T-helper 1 cell treated with Interleukin-12 subunit alpha and Interleukin-12 subunit beta and Interleukin-4 antibody, amounts not matched to agents 30 ng/mL and 1 ng/mL, for 36 hours (primary cell): ENCODE results near the gene BICDL1. TPM values are rescaled to one million over a fixed set of nuclear protein-coding genes. Genes with fewer than 3 reads are reported as not detected.

Source experiments
- total RNA-seq: library from RNA; stranded (reverse); gene quantifications from 2 replicates; pipeline ENCODE4 v1.2.3, GENCODE V29; 2022

The BICDL1 gene
- total RNA-seq, 1 donor from 2014 or later, result 106 TPM

Other genes with a start within 250 kb of the BICDL1 start
- gene CIT, start 111.9 kb upstream of the BICDL1 start, total RNA-seq, result 54.2 and 60.8 TPM in 2 replicates
- gene RAB35, start 127.5 kb downstream of the BICDL1 start, total RNA-seq, result 96.6 and 102 TPM in 2 replicates
- 132 and 140 TPM in 2 replicates for gene GCN1, start 205.5 kb downstream of the BICDL1 start, total RNA-seq
- 1,912 and 1,920 TPM in 2 replicates for gene RPLP0, start 211.9 kb downstream of the BICDL1 start, total RNA-seq